Stimulated activated naive CD4-positive, alpha-beta T cell treated with Interleukin-2 at 50 U/mL for 16 hours (primary cell): ENCODE results near the gene PRPF40A.
A peak's percentile ranks its signal among the peaks of the same experiment; 100 is the strongest.

ENCODE experiments used
- DNase-seq: peaks from one replicate; lab custom pipeline; 2025; lab: John Stamatoyannopoulos, UW

The PRPF40A gene

DNA sequence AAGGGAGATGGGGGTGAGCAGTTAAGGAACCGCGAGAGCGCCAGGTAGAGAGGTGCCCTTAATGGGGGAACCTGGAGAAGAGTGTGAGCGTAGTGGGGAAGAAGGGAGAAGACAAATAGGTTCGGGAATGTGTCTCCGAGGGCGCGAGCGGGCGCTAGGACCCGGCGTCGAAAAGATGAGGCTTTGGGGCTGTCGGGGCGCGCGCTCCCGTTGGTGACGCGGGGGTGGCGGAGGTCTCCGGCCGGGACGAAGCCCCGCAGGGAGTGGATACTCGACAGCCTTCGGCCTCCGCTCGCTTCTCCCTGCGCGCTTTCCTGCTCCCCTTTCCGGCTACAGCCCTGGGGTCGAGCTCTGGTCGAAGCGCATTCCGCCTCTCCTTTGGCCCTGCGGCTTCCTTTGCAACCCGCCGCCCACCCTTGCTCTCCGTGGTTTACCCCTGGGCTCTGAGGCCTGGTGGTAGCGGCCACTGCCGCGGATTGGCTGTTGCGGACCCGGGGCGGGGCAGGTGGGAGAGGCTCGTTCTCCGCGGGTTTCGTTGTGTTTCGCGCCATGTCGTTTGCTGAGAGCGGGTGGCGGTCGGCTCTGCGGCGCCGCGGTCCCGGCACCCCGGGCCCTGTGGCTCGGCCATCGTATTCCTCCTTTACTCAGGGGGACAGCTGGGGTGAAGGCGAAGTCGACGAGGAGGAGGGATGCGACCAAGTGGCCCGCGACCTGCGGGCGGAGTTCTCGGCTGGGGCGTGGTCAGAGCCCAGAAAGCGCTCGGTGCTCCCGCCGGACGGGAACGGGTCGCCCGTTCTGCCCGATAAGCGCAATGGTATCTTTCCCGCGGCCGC, 1.0 kb upstream of the PRPF40A start, which contains the start of gene ARL6IP6:
TSS of gene ARL6IP6 (plus strand) at position 545 of the 833 bp plus-strand sequence. CDS start at position 550, 5 bp downstream.
- peak; percentile 93 for DNase-seq

DNA sequence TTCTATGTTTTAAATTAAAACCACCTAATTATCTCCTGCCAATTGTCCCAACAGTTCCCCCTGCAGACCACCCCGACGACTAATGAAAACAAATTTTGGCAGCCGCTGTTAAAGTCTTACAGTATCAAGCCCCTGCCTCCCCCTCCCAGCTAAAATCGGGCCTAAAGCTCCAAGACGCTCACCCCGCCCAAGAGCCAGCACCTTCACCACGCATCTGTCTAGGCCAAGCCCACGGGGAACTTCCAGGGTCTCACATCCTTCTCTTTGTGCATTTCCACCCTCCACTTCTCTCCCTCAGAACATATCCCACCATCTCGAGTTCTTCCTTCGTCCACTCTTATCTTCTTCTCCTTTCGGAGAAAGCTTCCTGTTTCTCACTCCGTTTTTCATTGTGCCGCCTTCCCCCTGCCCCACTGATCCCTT, 445 bp downstream of the PRPF40A start:
- peak; percentile 35 for DNase-seq

DNA sequence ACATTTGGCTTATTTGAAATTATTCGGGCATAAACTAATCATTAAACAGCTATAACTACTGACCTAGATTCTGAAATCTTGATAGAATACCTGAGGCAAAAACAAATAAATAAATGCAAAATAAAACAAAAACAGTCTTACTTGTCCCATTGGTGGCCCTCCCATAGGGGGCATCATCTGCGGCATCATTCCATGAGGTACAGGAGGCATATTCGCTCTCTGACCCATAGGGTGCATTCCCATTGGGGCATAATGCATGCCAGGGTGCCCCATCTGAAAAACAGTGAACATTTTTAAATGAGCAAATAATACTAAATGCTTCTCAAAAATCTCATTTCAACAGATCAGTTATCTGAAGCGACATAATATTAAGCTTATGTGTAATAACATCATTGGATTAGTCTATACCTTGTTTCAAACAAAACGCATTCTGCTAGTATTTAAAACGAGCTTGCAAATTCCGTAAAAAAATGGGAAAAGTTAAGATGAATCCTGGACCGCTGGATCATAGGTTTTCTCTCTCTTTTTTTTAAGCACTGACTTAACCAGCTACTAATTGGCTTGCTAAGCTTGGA, 1.3 kb downstream of the PRPF40A start:
- peak; percentile 1 for DNase-seq

DNA sequence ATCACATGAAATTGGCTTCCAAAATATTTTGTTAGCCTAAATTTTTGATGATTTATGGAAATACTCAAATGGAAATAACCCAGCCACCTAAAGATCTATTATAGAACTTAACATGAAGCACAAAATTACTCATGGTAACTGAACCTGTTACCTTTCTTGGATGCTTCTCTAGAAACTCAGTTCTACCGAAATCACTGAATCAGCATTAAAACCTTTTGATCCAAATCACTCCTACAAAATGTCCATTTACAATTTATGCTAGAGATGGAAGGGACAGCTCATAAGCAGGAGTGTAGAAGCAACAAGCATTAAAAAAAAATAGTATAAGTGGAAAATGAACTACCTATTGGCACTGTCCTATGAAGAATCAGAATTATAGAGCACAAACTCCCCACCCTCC, 2.1 kb downstream of the PRPF40A start:
- DNase-seq: no peak

DNA sequence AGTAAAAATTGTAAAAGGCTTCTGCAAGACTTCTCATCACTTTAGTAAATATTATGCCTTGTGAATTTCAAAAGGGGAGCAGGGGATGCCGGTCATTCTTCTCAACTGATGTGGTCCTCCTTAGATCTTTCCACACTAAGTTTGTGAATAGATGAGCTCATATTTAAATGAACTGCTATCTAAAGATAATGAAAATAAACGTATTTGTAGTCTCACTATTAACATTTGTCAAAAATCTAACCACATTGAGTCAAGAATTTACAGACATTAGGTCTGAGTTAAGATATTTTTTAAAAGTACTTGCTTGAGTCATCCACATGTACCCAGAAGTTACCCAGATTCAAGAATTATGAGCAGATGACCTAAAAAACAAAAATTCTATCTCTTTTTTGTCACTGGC, 6.5 kb downstream of the PRPF40A start:
- DNase-seq: no peak

DNA sequence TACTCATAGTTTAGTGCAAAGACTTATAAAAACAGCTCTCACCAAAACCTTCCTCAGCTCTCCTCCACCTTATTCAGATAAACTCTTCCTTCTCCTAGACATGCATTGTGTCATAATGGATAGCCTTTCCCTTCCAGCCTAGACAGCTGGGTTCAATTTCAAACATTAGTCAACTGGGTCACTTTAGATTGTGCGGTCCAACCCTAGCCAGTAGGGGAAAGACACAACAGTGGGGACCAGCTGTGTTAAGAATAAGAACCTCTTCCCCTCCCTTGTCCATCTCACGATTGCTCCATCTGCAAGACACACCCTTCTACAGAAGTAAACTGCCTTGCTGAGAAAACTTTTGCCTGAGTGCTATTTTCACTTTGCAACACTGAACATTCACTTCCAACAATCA, 8.5 kb downstream of the PRPF40A start:
- no peak for DNase-seq

DNA sequence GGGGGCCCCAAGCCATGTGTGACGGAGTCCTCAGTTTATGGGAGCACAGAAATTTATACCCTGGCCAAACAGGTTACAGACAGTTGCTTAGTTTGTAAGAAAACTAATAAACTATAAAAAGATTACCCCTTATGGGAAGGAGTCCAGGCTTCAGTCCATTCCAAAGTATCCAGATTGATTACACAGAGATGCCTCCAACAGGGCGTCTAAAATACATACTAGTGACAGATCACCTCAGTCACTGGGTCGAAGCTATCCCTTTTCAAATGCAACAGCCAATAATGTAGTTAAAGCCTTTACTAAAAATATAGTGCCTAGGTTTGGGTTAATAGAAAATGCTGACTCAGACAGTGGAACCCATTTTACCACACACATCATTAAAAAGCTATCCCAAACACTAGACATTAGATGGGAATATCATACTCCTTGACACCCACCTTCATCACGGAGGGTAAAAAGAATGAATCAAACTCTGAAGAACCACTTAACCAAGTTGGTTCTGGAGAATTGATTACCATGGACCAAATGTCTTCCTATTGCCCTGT, 10.7 kb downstream of the PRPF40A start:
- DNase-seq: no peak

DNA sequence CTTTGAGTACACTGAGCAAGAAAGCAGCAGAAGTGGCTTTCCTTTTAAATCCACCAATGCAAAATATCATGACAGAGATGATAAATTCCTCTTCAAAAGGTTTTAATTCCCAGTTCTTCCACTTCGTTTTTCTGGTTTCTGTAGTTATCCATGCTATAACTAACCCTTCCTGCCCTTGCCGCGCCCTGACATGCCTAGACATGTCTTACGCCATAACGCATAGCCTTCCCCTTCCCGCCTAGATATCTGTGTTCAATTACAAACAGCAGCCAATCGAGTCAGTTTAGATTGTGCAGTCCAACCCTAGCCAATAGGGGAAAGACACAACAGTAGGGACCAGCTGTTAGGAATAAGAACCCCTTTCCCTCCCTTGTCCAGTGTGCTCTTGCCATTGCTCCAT, 16.1 kb downstream of the PRPF40A start:
- no peak for DNase-seq

DNA sequence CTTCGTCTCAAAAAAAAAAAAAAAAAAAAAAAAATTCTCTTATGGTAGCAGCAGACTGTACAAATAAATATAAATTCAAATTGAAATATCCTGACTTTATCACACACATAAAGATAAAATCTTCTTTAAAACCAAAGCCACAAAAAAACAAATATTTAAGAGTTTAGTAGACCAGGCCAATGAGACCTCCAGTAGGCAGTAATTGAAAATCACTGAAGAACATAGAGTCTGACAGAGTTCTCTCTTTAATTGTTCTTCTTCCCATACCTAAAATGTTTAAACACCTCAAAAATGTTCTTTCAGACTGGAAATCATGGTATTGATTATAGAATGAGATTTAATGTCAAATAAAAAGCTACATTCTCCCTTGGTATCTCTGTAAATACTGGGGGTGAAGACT, 20.8 kb downstream of the PRPF40A start:
- no peak for DNase-seq

DNA sequence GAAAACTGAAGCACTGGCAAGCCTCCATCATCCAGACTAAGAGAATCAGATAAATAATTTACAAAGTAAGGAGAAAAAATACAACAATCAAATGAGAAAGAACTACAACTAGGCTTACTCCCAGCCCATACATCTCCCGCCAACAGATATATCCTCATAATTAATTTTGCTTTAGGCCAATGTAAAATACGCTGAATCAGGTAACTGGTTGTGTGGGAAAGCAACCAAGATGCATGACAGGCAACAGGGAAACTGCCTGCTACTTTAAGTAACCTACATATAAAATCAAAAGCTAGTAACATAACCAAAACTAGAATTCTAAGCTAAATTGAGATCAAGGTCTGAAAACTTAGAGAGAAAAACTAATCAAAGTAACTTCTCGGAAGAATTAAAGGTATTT, 21.5 kb downstream of the PRPF40A start:
- DNase-seq: no peak

DNA sequence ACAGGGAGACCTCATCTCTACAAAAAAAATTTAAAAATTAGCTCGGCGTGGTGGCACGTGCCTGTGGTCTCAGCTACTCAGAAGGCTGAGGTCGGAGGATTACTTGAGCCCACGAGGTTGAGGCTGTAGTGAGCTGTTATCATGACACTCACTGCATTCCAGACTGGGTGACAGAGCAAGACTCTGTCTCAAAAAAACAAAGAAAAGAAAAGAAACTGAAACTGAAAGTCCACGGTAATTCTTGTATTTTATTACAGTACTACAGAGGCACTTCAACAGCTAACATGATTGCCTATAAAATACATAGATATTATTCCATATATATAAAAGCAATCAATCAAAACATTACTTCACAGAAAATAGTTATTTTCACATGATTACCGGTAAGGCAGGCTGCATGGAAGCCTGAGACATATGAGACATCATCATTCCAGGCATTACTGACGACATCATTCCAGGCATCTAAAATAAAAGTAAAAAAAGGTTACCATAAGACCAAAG, 23.1 kb downstream of the PRPF40A start:
- DNase-seq: peak; percentile 39

DNA sequence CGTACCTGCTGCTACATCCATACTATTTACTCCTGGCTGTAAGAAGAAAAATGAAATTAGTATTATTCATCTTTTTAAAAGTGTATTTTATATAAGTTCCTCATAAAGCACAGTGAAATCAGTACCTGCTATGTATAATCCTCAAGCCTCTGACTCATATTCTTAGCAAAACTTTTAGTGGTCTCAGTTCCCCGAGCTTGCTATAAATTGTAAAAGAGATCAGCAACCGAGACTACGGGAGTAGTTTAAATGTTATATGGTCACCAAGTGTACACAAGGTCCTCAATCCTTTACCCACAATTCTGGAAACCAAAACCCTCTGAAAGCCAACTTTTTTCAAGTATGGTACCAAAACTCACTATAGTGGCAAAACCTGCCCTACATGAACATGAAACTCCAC, 24.2 kb downstream of the PRPF40A start:
- DNase-seq: no peak

DNA sequence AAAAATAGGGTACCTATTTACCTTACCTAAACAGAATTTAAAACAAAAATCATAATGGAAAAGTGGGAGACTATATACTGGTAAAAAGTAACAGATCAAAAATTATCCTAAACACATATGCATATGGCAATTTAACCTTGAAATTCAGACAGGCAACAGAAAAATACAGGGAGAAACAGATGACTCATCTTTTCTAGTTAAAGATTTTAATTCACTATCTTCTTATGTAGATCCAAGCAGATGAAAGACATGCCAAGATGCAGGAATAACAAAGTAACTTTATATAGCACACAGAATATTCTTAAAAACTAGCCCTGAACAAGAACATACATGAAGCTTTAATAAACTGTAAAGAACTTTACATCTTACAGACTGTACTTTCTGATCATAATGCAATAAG, 30.9 kb downstream of the PRPF40A start:
- DNase-seq: no peak

DNA sequence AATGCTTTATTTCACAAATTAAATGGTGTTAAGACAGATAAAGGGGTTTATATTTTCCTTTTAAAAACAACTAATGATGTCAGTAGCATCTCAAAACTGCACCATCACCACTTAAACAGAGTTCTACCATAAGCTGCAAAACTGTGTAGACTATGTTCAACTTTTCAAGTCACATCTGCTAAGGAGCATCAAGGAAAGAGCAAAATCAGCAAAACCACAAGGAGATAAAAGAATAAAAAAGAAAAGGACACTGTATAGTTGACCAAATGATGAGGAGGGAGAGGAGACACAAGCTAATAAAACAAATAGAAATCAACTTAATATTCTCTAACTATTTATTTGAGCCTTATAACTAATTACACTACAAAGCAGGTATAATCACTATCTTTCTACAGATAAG, 33.9 kb downstream of the PRPF40A start:
- no peak for DNase-seq

DNA sequence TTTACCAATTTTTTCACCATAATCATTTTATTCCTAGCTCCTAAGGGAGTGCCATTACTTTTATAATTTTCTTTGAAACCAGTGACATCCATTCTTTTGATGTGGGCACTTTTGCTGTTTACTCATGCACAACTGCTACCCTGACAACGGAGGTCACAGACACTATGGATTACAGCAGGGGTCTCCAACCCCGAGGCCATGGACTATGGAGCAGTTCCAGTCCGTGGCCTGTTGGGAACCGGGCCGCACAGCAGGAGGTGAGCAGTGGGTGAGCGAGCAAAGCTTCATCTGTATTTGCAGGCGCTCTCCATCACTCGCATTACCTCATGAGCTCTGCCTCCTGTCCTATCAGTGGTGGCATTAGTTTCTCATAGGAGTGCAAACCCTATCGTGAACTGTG, 34.6 kb downstream of the PRPF40A start:
- no peak for DNase-seq

DNA sequence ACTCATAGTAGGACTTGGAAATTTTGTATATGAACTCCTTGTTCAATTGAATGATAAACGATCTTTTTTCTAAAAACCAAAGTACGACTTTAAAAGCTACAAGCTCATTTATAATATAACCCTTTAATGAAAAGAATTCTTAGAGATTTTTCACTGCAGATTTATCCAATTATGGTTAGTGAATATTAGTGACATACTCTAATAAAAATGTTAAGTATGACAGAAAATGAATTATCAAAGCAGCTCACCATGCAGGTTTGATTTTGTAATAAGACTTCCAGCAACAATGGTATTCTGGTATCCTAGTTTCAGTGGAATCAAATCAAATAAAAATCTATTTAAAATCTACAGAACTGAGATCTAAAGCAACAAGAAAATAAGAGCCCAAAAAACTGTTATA, 38.5 kb downstream of the PRPF40A start:
- DNase-seq: no peak

DNA sequence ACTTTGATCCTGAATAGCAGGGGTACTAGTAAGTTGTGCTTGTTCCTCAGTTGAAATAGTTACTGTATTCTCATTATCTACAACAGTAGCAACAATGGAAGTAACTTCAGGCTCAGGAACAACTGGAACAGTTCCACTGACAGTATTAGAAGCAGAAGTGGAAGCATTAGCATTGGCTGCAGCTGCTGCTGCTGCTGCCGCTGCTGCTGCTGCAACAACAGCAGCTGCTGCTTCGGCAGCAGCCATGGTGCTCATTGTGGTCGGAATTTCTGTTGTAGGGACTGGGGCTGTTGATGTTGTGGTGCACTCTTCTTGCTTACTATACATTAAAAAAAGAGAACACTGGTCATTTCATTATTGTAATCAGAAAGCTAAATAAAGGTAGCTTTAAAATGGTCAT, 40.8 kb downstream of the PRPF40A start:
- DNase-seq: no peak

DNA sequence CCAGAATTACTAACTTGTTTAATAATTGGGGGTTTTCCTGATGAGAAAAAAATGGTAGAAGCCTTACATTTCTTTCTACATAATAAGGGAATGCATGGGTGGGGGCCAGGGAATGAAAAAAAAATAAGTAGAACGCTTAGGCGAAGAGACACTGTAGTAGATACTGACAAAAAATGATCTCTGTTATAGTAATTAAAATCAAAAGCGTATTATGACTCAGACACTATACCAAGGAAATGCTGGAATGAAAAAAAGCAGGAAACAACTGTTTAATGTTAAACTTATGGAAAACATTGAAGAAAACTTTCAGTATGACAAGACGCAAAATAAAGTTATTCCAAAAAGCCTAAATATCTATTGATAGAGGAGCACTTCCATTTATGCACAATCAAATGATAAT, 42.9 kb downstream of the PRPF40A start:
- no peak for DNase-seq

DNA sequence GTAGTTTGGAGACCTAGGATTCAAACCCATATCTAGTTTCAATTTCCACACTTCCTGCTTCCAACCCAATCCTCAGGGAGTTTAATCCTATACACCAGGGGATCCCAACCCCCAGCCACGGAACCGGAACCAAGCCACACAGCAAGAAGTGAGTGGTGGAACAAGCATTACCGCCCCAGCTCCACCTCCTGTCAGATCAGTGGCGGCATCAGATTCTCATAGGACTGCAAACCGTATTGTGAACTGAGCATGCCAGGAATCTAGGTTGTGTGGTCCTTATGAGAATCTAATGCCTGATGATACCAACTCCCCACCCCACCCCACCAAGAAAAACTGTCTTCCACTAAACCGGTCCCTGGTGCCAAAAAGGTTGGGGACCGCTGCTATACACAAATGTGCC, 52.5 kb downstream of the PRPF40A start:
- no peak for DNase-seq

DNA sequence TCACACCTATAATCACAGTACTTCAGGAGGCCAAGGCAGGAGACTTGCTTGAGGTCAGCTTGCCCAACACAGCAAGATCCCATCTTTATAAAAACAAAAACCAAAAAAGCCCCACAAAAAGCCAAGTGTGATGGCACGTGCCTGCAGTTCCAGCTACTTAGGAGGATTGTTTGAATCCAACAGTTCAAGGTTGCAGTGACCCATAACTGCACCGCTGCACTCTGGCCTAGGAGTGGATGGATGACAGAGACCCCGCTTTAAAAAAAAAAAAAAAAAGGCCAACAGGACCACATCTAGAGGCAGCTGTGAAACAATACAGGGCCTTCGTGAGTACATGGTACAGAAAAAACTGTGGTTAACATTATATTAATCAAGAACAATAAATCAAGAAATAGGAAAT, 56.2 kb downstream of the PRPF40A start:
- no peak for DNase-seq

DNA sequence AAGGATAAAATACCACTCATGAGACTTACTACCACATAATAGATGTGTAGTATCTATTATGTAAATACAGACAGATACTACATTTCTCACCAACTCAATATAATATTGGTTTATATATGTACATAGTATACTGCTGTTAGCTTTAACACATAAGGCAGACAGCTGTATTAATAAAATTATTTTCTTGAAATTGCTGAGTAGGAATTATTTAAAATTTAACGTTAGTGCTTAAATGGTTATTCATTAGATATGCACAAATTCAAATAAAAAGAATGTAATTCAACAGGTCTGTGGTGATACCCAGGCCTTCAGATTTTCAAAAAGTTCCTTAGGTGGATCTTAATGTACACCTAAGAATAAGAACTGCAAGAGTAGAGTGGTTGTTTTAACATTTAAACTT, 59.0 kb downstream of the PRPF40A start:
- DNase-seq: no peak

DNA sequence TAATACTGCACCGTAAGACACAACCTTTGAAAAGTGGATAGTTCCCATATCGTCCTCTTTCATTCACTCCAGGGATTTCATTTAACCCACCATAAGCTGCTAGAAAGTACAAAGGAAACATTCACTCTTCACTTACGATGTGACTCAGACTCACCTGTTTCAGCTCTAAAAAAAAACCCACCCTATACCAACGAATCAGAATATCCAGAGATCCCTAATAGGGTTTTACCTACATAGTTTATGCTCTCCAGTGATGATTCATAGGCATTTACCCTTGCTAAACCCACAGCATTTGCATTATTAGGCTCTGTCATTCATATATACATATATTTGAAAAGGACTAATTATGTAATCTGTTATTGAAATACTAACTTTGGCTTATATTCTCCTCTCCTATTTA, 60.2 kb downstream of the PRPF40A start:
- DNase-seq: no peak

DNA sequence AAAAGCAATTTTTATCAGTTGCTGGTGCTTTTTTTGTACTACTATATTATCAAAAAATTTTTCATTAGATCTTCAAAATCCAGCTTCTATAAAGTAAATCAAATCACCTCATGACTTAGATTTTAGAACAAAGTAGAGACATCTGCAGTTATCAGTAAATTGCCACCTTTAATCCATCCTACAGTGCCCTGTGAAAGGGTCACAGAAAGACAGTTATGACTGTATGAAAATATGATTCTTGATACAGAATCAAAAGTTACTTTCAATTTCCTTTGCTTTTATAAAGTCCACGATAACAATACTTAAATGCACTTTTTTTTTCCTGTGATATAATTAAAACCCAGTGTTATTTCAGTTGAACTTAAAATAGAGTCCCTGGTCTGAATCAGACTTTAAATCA, 61.4 kb downstream of the PRPF40A start:
- no peak for DNase-seq
